Fibroblast of gingiva (primary cell): ENCODE data around the gene NRBP1.
"Not testable (repeated sequence)": the region's sequence is repeated elsewhere in the genome, so short reads cannot be mapped to it uniquely, and the experiment has no call there.

Source experiments
- DNase-seq: peaks from one replicate; pipeline ENCODE4 v3.0.0-alpha.2; 2011; ENCODE audit warnings: low read depth

The NRBP1 gene

GRCh38 chr2:27421660-27422250, 6.7 kb upstream of the NRBP1 start:
- no peak for DNase-seq

DNA sequence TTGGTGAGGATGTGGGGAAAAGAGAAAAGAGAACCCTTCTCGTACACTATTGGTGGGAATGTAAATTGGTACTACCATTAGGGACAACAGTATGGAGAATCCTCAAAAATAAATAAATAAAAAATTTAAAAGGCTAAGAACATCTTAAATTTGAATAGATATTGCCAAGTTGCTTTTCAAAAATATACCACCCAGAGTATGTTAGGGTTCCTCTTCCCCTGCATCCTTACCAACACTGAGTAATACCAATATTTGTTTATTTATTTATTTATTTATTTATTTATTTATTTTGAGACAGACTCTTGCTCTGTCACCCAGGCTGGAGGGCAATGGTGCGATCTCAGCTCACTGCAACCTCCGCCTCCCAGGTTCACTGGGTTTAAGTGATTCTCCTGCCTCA, 5.5 kb upstream of the NRBP1 start:
- DNase-seq = no peak

DNA sequence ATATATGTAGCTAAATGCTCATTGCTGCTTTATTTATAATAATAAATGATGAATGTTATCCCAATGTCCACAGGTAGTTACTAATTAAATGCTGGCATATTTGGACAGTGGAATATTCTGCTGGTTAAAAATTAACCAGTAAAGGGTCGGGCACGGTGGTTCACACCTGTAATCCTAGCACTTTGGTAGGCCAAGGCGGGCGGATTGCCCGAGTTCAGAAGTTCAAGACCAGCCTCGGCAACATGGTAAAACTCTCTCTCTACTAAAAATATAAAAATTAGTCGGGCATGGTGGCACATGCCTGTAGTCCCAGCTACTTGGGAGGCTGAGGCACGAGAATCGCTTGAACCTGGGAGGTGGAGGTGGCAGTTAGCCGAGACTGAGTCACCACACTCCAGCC, 3.4 kb upstream of the NRBP1 start:
- DNase-seq = not testable (repeated sequence)

GRCh38 chr2:27427863-27428212, 593 bp upstream of the NRBP1 start:
- DNase-seq = no peak

- DNase-seq = peak; percentile 86
These were observed 629 bp downstream of the NRBP1 start for GRCh38 chr2:27428978-27429541.

GRCh38 chr2:27431395-27431794, 3.0 kb downstream of the NRBP1 start:
- no peak for DNase-seq

DNA sequence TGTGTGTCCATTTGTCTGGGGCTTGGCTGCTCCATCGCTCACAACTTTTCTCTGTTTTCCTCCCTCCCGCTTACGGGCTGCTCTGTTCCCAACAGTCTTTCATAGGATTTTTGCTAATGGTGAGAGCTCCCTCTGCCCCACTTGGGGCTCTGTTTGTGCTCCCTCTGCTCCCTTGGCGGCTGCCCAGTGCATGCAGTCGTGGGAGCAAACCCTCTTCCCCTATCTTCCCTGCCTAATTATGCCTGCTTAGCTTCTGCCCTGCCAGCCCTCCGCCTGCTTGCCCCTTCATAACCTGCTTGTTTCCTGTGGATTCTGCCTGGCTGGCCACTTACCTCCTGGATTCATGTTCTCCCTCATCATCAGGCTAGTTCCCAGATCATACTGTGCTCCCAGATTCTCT, 7.2 kb downstream of the NRBP1 start:
- no peak for DNase-seq

GRCh38 chr2:27441226-27441926, 12.9 kb downstream of the NRBP1 start:
- DNase-seq = no peak

GRCh38 chr2:27441958-27442919, 13.8 kb downstream of the NRBP1 start, which contains the start of gene KRTCAP3:
KRTCAP3 (plus strand) TSS chr2:27442381; CDS start chr2:27442413, 32 bp downstream.
- no peak for DNase-seq

- DNase-seq = no peak
These were observed 14.5 kb downstream of the NRBP1 start for GRCh38 chr2:27442920-27443282.

DNA sequence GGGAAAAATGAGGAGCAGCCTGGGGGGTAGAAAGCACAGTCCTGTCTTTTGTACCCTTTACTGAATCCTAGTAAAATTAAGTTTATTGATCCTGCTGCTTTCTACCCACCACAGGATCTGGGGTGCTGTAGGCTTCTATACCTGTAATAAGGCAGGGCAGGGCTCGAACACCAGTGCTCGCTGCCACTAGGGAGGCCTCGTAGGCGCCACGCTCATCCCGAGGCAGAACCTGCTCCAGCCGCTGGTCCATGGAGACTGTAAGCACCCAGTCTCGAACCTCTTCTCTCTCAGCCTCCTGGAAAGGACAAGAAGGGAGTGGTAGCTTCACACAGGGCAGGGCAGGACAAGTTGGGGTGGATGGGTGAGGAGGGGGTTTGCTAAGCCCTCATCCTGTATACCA, 16.7 kb downstream of the NRBP1 start:
- no peak for DNase-seq

DNA sequence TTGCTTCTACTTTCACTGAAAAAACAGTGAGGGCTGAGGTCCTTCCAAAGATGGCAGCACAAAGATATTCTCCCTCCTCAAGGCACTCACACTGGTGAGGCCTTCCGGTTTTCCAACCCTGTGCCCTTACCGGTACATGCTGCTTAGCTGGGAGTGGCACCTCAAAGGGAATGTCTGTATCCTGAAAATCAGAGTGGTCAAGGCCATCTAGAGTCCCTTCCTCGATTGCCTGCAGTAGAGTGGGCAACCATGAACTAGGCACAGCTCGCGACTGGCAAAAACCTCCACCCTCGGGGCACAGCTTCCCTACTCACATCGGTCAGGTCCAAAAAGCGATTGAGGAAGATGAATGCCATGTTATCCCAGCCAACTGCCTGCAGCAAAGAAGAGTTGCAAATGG, 17.2 kb downstream of the NRBP1 start:
- DNase-seq = no peak

DNA sequence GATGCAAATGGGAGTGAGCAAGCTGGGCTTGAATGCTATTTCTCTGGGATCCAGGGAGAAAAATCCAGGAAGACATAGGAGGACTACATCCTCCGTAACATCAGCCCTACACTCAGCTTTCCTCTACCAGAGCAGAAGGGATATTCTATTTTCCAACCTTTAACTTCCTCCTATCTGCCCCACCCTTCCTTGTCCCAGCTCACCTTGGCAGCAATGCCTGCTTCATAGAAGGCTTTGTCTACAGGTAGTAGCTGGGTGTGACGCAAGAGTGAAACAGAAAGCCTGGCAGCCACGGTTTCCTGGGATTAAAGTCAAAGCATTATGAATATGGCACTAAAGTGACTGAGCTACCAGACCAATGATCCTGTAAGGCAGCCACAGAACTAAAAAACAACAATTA, 17.6 kb downstream of the NRBP1 start:
- no peak for DNase-seq

DNA sequence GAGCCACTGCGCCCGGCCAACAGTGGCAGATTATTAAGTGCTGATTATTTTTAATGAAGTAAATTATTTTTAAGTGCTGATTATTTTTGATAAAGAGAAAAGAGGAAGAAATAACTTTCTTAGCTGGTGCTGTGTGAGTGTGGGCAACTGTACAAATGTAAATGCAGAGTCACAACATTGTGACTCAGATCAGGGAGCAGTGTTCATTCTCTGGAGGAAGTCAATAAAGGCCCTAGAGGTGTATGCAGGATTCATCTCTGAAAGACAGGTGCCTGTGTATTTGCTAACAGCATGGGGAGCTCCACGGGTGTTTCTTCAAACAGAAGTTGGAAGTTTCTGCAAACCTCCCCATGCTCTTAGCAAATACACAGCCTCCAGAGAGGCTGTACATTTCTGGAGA, 19.9 kb downstream of the NRBP1 start:
- DNase-seq = no peak

DNA sequence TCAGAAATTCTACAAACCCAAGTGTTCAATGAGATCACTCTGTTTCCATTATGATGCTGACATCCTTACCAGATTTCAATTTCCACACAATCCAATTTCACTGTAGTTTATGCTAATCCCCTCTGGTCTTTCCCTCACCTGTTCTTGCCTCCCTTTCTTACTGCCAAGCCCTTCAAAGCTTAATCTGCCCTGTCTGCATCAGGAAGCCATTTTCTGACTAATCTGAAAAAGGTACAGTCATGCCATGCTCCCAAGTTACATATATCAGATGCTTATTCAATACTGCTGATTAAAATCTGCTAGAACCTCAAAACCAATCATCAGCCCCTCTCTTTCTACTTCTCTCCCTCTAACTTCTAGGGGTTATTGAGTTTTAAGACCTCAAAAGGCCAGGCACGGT, 22.7 kb downstream of the NRBP1 start:
- no peak for DNase-seq

DNA sequence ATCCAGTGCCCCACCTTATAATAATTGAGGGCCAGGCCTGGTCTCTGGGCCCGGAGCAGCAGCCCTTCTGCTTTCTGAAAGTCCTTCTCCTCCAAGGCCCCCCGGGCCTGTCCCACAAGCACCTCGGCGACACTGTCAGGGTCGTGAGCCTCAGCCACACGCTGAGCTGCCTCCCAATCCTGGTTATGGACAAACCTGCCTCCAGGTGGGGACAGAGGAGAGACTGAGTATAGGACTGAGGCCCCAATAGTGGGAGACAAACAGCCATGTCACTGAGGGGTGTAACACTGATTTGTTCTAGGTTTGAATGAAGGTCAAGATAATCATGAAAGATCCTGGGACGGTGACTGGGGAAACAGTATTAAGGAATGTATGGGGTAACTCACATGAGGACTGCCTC, 25.5 kb downstream of the NRBP1 start:
- no peak for DNase-seq

- no peak for DNase-seq
These were observed 32.7 kb downstream of the NRBP1 start for GRCh38 chr2:27461118-27461517.

DNA sequence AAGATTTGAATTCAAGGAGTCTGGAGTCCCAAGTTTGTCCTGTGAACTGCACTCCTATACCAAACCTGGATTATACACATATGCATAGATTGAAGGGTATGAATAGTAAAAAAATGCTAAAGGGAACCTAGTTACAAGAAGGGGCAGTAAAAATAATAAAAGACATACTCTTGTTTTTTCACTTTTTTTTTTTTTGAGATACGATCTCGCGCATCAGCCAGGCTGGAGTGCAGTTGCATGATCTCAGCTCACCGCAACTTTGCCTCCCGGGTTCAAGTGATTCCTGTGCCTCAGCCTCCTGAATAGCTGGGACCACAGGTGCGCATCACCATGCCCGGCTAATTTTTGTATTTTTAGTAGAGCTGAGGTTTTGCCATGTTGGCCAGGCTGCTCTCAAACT, 36.0 kb downstream of the NRBP1 start:
- no peak for DNase-seq

GRCh38 chr2:27471961-27472360, 43.5 kb downstream of the NRBP1 start:
- DNase-seq = no peak

GRCh38 chr2:27485496-27485895, 57.1 kb downstream of the NRBP1 start:
- DNase-seq = no peak

DNA sequence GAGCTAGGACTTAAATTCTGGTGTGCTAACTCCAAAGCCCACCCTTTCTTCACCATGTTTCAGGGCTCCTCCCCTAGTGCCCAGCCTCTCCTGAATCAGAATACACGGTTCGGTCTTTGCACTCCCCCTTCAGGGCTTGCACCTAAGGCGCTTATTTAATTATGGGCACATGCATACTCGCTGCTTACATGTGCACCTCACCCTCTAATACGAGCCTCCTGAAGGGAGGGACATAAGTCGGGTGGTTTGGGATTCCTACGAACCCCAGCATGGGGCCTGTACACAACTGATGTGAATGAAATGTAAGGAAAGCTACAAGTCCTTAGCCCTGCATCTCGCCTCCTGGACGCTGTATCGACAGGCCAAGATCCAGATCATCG, 60.7 kb downstream of the NRBP1 start:
- no peak for DNase-seq

GRCh38 chr2:27489498-27490397, 61.3 kb downstream of the NRBP1 start, which contains the start of gene IFT172:
IFT172 (minus strand) TSS chr2:27489743; CDS start chr2:27489653, 90 bp downstream.
- peak; percentile 98 for DNase-seq
